GM23248 (cell line): ENCODE data around the gene NINL.

Experiments used
- EZH2 ChIP-seq: fragments of 200-600 bp; sonication (generic); IDR thresholded peaks from 2 replicates; pipeline ENCODE4 v1.6.1; 2018; ENCODE audit warnings: antibody characterized with exemption, mild to moderate bottlenecking; ENCODE audit not compliant: insufficient read depth, poor library complexity, severe bottlenecking
- EZH2phosphoT487 ChIP-seq: fragments of 200-600 bp; sonication (generic); IDR thresholded peaks from 2 replicates; pipeline ENCODE4 v1.6.1; 2018; ENCODE audit warnings: antibody characterized with exemption, moderate library complexity, mild to moderate bottlenecking, low read depth; ENCODE audit not compliant: insufficient read depth

DNA sequence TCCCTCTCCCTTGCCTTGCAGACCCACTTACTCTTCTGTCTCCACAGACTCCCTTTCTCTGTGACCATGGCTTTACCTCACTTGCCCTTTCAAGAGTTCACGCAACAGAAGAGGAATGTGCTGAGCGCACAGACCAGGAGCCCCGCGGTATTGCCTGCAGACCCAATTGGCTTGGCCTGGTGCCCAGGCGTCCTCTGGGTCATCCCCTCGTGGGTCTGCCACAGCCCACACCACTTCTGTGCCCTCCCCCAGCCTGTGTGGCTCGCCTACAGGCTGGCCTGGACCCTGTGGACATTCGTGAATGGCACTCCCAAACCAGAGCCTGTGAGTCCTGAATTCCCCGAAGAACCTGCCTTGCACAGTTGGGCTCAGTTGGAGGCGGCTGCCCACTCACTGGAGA lies 15.3 kb upstream of the NINL start:
- no peak for TF ChIP-seq EZH2phosphoT487
- no peak for TF ChIP-seq EZH2
